Ureter (tissue), 1 donor: ENCODE data around the gene FOXP1. TPM values are rescaled to one million over a fixed set of nuclear protein-coding genes. Genes with fewer than 3 reads are reported as not detected.

Experiments used
- DNase-seq: peaks from one replicate; pipeline ENCODE4 v3.0.0-alpha.2; 2020; ENCODE audit warnings: low spot score
- total RNA-seq: library from RNA; stranded (reverse); gene quantifications from one replicate; pipeline ENCODE4 v1.2.4, GENCODE V29; 2023
- donor health status: DM: yes; HTN: yes; CAD: no.

Gene FOXP1
- total RNA-seq, 1 donor from 2014 or later: 179 TPM

DNA sequence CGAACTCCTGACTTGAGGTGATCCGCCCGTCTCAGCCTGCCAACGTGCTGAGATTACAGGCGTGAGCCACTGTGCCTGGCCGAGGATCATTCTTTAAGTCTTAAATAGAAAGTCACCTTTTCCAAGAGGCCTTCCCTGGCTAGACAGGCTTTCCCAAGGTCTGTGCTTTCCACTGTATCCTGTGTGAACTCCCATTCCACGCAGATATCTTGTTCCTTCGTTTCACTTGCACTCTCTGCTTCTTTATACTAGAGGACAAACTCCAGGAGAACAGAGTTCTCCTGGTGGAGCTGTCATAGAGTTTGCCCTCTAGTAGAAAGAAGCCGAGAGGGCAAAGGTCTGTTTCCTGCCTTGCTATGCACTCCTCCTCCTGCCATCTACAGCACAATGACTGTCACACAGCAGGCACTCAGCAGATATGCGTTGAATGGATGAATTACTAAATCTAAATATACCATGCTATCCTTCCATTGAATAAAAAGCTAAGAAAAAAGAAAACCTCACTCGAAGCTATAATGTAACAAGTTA, 211.2 kb downstream of the FOXP1 start:
- no peak for DNase-seq

DNA sequence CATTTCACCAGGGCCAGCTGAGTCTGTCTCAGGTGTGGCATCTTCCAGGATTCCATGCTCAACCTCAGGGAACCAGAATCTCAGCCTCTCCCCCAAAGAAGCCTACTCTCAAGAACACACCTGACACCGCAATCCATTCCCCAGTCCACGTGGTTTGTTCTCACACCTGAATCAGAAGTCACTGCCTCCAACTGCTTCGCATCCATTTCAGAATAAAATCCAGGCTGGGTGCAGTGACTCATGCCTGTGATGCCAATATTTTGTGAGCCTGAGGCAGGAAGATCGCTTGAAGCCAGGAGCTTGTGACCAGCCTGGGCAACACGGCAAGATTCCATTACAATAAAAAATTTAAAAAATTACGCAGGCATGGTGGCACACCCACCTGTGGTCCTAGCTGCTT, 212.2 kb downstream of the FOXP1 start:
- DNase-seq: no peak

- no peak for DNase-seq
Measured at GRCh38 chr3:71370467-71370866, 213.1 kb downstream of the FOXP1 start.

DNA sequence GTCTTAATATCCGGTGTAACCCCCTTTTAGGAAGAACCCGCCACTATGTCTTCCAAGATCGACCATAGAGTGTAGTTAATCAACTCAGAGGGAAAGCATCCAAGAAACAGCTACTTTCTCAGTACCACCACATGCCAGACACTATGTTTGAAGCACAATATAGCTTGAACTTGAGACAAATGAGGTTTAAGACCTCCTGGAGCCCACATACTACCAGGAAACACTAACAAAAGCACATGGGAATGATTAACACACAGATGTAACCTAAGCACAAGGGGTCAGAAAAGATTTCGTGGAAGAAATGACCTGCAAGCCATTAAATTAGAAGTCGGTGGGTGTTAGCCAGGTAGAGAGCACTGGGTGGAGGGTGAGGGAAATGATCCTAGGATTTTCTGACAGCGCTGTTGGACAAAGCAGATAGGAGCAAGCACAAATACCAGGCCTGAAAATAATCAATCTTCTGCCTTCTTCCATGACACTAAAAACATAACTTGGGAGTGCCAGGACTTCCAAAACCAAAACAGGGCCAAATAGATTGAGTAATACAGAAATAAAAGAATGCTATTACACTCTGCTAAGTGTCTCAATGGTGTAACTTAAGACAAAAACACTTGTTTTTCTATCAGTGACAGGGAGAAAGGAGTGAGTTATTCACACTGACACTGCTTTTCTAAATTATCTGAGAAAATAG, 213.7 kb downstream of the FOXP1 start:
- DNase-seq: no peak

GRCh38 chr3:71366988-71367604, 216.4 kb downstream of the FOXP1 start:
- no peak for DNase-seq

GRCh38 chr3:71361334-71361890, 222.1 kb downstream of the FOXP1 start:
- DNase-seq: no peak

DNA sequence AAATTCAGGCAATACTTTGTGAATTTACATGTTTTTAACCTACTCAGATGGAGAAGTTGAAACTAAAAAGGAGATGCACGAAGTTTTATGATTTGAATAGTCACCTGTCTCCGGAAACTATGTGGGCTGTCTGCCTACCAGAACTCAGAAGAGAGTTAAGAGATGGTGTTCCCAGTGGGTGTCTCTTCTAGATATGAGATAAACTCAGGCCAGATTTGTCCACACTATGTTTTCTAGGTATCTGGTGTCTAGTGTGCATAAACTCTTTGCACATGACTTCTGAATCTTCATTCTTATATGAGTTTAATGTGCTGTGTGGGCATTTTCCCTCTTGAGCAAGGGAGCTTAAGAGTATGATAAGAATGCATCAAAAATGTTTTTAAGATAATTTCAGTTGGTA, 222.8 kb downstream of the FOXP1 start:
- DNase-seq: no peak

- no peak for DNase-seq
Measured at GRCh38 chr3:71360180-71360579, 223.3 kb downstream of the FOXP1 start.

DNA sequence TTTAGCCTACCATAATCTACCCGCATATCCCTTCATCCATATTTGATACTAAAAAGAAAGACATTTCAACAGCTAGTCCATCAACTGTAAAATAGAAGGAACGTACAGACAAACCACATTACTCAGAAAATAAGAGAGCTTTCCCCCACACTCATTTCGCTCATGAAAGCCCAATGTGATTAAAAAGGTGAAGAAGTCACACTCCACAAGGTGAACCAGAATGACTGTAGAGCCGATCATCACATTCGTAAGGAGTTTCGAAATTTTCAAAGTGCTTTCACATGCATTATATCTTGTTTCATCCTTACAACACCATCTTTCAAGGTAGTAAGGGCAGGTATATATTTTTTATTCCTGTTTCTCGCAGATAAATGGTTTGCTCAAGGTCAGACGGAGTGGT, 225.3 kb downstream of the FOXP1 start:
- no peak for DNase-seq

- no peak for DNase-seq
Measured at GRCh38 chr3:71356265-71356664, 227.3 kb downstream of the FOXP1 start.

DNA sequence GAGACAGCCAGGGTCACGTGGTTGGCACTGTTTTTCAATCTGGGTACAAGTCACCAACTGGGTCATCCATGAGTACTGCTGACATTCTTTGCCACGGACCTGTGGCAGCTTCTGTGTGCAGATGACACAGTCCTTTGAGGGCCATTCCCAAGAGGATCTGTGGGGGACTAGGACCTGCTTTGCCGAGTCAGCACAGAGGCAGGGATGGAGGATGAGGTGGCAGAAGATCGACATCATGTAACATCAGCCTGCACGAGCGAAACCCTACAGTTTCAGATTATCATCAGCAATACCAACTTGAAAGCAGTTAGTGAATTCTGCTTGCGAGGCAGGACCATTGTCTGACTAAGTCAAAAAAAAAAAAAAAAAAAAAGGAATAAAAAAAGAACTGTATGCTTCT, 227.7 kb downstream of the FOXP1 start:
- no peak for DNase-seq

GRCh38 chr3:71355037-71355436, 228.5 kb downstream of the FOXP1 start:
- no peak for DNase-seq

GRCh38 chr3:71351403-71352149, 232.0 kb downstream of the FOXP1 start:
- DNase-seq: no peak

DNA sequence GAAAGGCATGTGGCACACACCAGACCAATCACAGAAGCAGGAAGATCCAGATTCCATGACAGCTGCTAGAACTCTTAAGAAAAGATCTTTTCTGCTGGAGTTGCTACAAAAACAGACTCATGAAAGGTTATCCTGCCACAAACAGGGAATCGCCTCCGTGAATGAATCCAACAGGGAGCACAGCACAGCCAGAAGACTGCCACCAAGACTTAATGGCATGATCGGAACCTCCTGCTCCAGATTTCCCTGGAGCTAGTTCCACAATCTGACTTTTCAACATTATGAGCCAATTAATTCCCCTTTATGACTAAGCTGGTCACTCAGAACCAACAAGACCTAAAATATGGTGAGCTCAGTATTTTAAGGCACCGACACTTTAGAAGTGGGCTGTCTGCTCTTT, 232.5 kb downstream of the FOXP1 start:
- no peak for DNase-seq

- no peak for DNase-seq
Measured at GRCh38 chr3:71348831-71349230, 234.7 kb downstream of the FOXP1 start.

GRCh38 chr3:71348001-71348632, 235.4 kb downstream of the FOXP1 start:
- DNase-seq: no peak

DNA sequence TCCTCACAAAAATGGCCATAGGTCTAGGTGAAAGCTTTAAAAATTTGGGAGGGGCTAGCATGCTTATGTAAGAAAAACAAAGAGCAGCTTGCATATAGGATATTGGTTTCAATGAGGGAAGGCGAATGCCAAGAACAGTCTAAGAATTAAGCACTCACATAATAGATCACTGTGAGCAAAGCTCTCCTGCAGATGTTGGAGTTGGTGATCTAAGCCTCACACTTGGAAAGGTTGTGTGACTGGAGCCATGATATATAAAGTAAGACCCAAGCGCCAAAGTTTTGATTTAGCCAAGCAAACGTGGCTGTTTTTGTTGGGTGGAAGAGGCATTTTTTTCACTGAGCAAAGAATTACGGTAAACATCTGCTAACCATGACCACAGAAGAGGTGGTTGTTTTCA, 237.5 kb downstream of the FOXP1 start:
- DNase-seq: no peak

GRCh38 chr3:71345429-71346040, 238.0 kb downstream of the FOXP1 start:
- DNase-seq: no peak

GRCh38 chr3:71341721-71342120, 241.8 kb downstream of the FOXP1 start:
- no peak for DNase-seq

DNA sequence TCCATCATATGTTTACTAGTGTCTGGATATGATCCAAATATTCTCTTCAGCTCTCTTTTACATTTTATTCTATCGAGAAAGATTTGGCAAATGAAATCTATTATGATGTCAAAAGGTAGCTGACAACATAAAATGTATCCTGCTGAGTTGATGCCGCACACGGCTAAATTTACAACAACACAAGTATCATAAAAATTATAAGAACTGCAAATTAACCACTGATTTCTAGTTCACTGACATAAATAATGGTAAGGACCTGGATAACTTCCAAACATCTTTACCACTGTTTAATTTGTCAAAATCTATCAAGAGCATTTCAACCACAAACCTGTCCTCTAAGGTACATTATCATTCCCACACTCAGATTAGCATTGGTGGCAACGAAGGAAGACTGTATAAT, 244.5 kb downstream of the FOXP1 start:
- no peak for DNase-seq

DNA sequence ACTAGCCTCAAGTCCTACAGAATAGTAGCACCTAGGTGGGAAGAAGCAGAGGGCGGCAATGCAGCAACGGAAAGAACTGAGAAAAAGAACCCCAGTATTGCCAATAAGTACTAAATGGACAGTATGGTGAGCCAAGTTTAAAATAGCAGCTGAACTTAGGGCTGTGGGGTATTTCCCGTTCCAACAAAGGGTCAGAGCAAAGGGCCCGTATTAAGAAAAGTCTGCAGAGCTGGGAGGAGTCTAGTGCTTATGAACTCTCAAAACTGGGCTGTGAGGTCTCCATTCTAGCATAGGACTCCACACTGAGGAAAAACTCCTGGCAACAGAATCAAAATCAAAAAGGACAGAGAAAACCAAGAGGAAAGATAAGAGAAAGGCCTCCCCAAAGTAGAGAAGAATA, 250.7 kb downstream of the FOXP1 start:
- no peak for DNase-seq

DNA sequence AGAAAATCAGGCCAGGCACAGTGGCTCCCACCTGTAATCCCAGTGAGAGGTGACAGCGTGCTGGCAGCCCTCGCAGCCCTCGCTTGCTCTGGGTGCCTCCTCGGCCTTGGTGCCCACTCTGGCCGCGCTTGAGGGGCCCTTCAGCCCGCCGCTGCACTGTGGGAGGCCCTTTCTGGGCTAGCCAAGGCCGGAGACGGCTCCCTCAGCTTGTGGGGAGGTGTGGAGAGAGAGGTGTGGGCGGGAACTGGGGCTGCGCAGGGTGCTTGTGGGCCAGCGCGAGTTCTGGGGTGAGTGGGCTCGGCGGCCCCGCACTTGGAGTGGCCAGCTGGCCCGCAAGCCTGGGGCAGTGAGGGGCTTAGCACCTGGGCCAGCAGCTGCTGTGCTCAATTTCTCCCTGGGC, 252.6 kb downstream of the FOXP1 start:
- no peak for DNase-seq
